HepG2 (cell line): ENCODE data around the gene MAP3K9. TPM values are rescaled to one million over a fixed set of nuclear protein-coding genes. Genes with fewer than 3 reads are reported as not detected.
A peak's percentile ranks its signal among the peaks of the same experiment; 100 is the strongest.

ENCODE experiments used
- ARID5B ChIP-seq: IDR thresholded peaks from 2 replicates; pipeline ENCODE4 v1.4.0; 2020; ENCODE audit warnings: mild to moderate bottlenecking, missing genetic modification reagents
- CHCHD3 ChIP-seq: sonication (generic); formaldehyde crosslinking; IDR thresholded peaks from 2 replicates; pipeline ENCODE4 v1.8.0; 2022; ENCODE audit warnings: mild to moderate bottlenecking, missing genetic modification reagents, moderate library complexity
- DPF2 ChIP-seq: sonication (generic); formaldehyde crosslinking; IDR thresholded peaks from 2 replicates; pipeline ENCODE4 v1.4.0; 2020; ENCODE audit warnings: mild to moderate bottlenecking, low read depth, missing genetic modification reagents, borderline replicate concordance
- EP300 ChIP-seq, 3 experiments: sonication (generic) in 1 of 3; formaldehyde crosslinking in 1 of 3; IDR thresholded peaks; 2 replicates each; pipeline versions ENCODE4 v1.5.1 to v1.6.1; 2011 to 2020; ENCODE audit warnings: low read depth in 2 of 3, low read length in 2 of 3, borderline replicate concordance in 1 of 3, improper control_type of control experiment in 1 of 3, mild to moderate bottlenecking in 1 of 3, missing genetic modification reagents in 1 of 3, moderate library complexity in 1 of 3
- FOXJ3 ChIP-seq: sonication (generic); formaldehyde crosslinking; IDR thresholded peaks from 2 replicates; pipeline ENCODE4 v1.4.0; 2020; ENCODE audit warnings: missing genetic modification reagents, mild to moderate bottlenecking, borderline replicate concordance
- FOXK1 ChIP-seq: sonication (generic); formaldehyde crosslinking; IDR thresholded peaks from 2 replicates; pipeline ENCODE4 v1.4.0; 2020; ENCODE audit warnings: low read depth, missing genetic modification reagents, borderline replicate concordance
- FOXP1 ChIP-seq, 2 experiments: fragments of 450-650 bp in 1 of 2; IDR thresholded peaks; 2 replicates each; pipeline ENCODE4 v1.6.1; 2017 to 2018; ENCODE audit warnings: antibody characterized with exemption in 1 of 2
- GMEB2 ChIP-seq: IDR thresholded peaks from 2 replicates; pipeline ENCODE4 v1.6.1; 2016; ENCODE audit warnings: missing biosample characterization, missing genetic modification reagents, low read depth
- HBP1 ChIP-seq: IDR thresholded peaks from 2 replicates; pipeline ENCODE4 v1.6.1; 2016; ENCODE audit warnings: low read depth, control low read depth
- HNRNPK ChIP-seq: fragments of 200-400 bp; formaldehyde crosslinking; IDR thresholded peaks from 2 replicates; pipeline ENCODE4 v1.6.1; 2018; ENCODE audit warnings: low read length, low read depth, moderate library complexity, mild to moderate bottlenecking; ENCODE audit not compliant: poor library complexity, severe bottlenecking
- HNRNPLL ChIP-seq: fragments of 200-400 bp; formaldehyde crosslinking; IDR thresholded peaks from 2 replicates; pipeline ENCODE4 v1.6.1; 2017; ENCODE audit warnings: mild to moderate bottlenecking, low read depth, low read length; ENCODE audit not compliant: poor library complexity, severe bottlenecking
- KAT2B ChIP-seq: fragments of 150-350 bp; IDR thresholded peaks from 2 replicates; pipeline ENCODE4 v1.6.1; 2014; ENCODE audit warnings: low read depth, low read length, borderline replicate concordance
- MYNN ChIP-seq: sonication (generic); formaldehyde crosslinking; IDR thresholded peaks from 2 replicates; pipeline ENCODE4 v1.4.0; 2020; ENCODE audit warnings: mild to moderate bottlenecking, low read depth, missing genetic modification reagents
- PATZ1 ChIP-seq: sonication (generic); formaldehyde crosslinking; IDR thresholded peaks from 2 replicates; pipeline ENCODE4 v1.4.0; 2020; ENCODE audit warnings: missing genetic modification reagents
- RARA ChIP-seq: IDR thresholded peaks from 2 replicates; pipeline ENCODE4 v1.6.1; 2016; ENCODE audit warnings: missing genetic modification reagents, missing compliant biosample characterization
- TCF7 ChIP-seq: sonication (generic); IDR thresholded peaks from 2 replicates; pipeline ENCODE4 v1.6.1; 2016; ENCODE audit warnings: antibody characterized with exemption, low read depth
- ZNF580 ChIP-seq: IDR thresholded peaks from 2 replicates; pipeline ENCODE4 v1.6.1; 2016; ENCODE audit warnings: low read depth, borderline replicate concordance
- polyA plus RNA-seq, 8 experiments: library from polyadenylated mRNA; depleted of rRNA in 3 of 8; stranded (reverse) in 7 of 8; unstranded in 1 of 8; fragments of >200 nt; fragmentation: Illumina TruSeq in 4 of 8; extraction: Trizol in 4 of 8; gene quantifications; 2 replicates each; pipeline versions ENCODE4 v1.2.1 to v1.2.3, GENCODE V29; 2011 to 2016; ENCODE audit warnings: low read depth in 4 of 8, missing spikeins in 1 of 8, mixed read lengths in 1 of 8; ENCODE audit not compliant: insufficient read depth in 1 of 8
- total RNA-seq, 5 experiments: library from RNA; depleted of rRNA; stranded (reverse); fragments of >200 nt; fragmentation: Illumina TruSeq; extraction: Trizol; gene quantifications; 2 replicates each; pipeline ENCODE4 v1.2.3, GENCODE V29; 2016; ENCODE audit warnings: low read depth in 1 of 5

The MAP3K9 gene
- total and polyA plus RNA-seq, 2 of the 13 experiments (the other 11 are each of a cell fraction or from before 2014, with no cell fraction given) = 4.3 to 4.5 TPM

GRCh38 chr14:70753518-70753953 is 55.8 kb downstream of the MAP3K9 start (continued):
- TF ChIP-seq KAT2B (no peak), FOXP1 (IDR thresholded peaks at IDR 0.05) (no peak), FOXP1 (CRISPR knock-in tag; IDR thresholded peaks at IDR 0.05) (peak; percentile 34), ZNF580 (0 out of 2 replicates have a peak, but pooled peaks have one; percentile 29), EP300 (IDR thresholded peaks at IDR 0.05; ENCODE audit: low read depth in 2 of 2, low read length in 2 of 2) (peak in 1 of 2 experiments; percentile 66; a peak in 1 of 4 replicates), EP300 (CRISPR knock-in tag; IDR thresholded peaks at IDR 0.05; ENCODE audit: borderline replicate concordance) (no peak), TCF7 (peak; percentile 77), FOXK1 (CRISPR knock-in tag) (0 out of 2 replicates have a peak, but pooled peaks have one; percentile 16), DPF2 (CRISPR knock-in tag) (peak; percentile 31; the same call in 1 of the 2 replicates), GMEB2 (CRISPR knock-in tag) (no peak), FOXJ3 (CRISPR knock-in tag) (peak; percentile 16; the same call in 1 of the 2 replicates), ARID5B (CRISPR knock-in tag) (peak; percentile 65), HNRNPK (no peak), RARA (CRISPR knock-in tag) (peak; percentile 85), CHCHD3 (CRISPR knock-in tag) (no peak), HBP1 (CRISPR knock-in tag) (no peak), HNRNPLL (no peak), PATZ1 (CRISPR knock-in tag) (peak; percentile 52), MYNN (CRISPR knock-in tag) (no peak)
